Measurements from ENCODE around the gene RPL13A.
"Not testable (repeated sequence)": the region's sequence is repeated elsewhere in the genome, so short reads cannot be mapped to it uniquely, and the experiment has no call there.

Gene RPL13A
- 2,528 to 2,952 reads per million in 2 donors for total RNA-seq

DNA sequence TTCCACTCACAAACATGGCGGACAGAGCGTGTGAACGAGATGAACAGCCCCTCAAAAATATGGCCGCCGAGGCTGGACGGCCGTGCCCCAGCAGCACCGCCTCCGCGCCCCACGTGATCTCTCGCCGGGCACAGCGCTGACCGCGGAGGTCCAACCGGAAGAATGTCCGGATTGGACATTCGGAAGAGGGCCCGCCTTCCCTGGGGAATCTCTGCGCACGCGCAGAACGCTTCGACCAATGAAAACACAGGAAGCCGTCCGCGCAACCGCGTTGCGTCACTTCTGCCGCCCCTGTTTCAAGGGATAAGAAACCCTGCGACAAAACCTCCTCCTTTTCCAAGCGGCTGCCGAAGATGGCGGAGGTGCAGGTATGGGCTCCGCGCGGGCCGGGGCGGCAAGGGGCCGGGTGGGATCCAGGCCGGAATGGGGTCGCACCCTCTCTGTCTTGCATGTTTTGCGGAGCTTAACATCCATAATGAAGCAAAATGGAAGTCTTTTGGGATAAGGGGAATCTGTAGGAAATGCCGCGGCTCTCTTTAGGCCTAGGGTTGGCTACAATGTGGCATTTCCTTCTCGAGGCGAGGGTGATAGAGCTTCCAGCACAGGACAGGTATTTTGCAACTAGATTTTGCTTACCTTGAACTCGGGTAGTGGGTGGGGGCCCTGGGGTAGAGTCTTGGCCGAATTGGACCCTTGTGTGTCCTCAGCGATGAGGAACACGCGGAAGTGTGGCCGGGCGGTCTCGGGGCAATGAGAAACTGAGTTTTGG is at the start of gene RPL13A:
RPL13A (plus strand) TSS at position 332 of the 769 bp plus-strand sequence; CDS start at position 354, 22 bp downstream.
- DNase-seq: peak; percentile 99

DNA sequence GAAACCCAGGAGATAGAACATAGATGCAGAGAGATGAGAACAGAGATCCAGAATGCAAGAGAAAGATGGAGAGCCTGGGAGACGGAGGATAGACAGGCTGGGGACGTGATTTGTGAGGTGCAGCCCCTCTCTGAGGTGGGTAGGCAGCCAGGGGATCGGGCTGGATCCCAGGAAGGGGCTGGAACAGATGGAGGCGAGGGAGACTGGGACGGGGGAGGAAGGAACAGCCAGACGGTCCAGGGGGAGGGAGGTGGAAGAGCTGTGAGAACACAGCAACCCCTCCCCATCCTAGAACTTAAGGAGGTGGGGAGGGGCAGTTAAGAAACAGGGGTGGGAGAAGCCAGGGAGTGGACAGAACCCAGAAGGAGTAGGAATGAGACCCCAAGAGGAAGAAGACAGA is 49.1 kb upstream of the RPL13A start:
- no peak for DNase-seq

GRCh38 chr19:49439836-49440235 is 47.6 kb upstream of the RPL13A start:
- DNase-seq: no peak

DNA sequence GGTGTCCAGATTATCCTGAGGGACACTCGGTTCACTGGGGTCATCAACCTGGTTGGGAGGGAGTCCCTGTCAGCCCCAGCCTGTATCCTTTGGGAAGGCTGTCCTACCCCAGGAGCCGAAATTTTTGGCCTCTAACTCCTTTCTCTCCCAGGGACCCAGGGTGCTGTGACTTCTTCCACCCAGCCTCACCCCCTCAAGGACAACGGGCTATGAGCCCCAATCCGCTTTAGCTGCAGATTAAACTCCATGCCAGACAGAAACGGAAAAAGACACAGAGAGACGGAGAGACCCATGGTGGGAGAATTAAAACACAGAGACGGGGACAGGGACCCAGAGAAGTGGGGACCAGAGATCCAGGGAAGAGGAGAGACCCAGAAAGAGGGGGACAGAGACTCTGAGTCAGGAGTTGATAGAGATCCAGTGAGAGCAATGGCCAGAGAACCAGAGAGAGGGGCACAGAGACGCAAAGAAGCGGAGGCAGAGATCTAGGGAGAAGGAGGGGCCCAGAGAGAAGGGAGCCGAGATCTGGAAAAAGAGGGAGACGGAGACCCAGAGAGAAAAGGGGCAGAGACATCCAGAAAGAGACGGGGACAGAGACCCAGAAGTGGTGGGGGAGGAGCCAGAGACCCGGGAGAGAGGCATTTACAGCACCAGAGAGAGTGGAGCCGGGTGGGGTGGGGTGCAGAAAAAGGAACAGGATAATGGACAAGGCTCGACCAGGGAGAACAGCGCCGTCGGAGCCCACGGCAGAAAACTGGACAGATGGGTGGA is 46.8 kb upstream of the RPL13A start:
- DNase-seq: no peak

GRCh38 chr19:49441210-49441959 is 46.0 kb upstream of the RPL13A start, which contains the start of gene SLC17A7:
TSS of gene SLC17A7 (minus strand) at chr19:49441527. CDS start at chr19:49441379, 148 bp downstream.
- DNase-seq: peak; percentile 40

DNA sequence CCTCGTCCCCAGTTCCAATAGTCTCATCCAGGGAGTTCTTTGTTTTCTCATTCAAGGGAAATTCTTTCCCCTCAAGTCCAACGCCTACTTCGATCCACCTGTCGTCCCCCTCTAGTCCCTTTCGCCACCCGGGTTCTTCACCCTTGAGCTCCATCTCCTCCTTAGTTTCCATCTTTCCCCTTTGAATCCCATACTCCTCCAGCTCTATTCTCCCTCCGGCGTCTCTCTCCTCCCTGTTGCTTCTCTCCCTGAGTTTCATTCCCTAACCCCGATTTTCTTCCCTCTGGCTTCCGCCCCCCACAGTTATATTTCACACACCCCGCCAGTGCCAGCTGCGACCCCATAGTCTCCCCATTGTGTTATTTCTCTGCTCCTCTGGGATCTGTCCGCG is 45.5 kb upstream of the RPL13A start:
- DNase-seq: no peak

DNA sequence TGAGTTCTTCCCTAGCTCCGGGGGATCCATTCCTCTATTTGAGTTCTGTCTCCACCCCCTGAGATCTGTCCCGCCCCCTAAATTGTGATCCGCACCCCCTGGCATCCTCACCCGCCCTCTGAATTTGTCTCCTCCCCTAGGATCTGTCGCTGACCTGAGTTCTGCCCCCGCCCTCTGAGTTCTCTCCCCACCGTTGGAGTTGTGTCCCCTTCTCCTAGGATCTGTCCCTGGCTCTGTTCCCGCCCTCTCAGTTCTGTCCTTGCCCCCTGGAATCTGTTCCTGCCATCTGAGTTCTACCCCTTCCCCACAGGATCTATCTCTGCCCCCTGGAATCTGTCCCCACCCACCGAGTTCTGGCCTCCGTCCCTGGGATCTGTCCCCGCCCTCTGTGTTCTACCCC is 45.1 kb upstream of the RPL13A start:
- DNase-seq: no peak

GRCh38 chr19:49442771-49443365 is 44.5 kb upstream of the RPL13A start:
- DNase-seq: peak; percentile 43

DNA sequence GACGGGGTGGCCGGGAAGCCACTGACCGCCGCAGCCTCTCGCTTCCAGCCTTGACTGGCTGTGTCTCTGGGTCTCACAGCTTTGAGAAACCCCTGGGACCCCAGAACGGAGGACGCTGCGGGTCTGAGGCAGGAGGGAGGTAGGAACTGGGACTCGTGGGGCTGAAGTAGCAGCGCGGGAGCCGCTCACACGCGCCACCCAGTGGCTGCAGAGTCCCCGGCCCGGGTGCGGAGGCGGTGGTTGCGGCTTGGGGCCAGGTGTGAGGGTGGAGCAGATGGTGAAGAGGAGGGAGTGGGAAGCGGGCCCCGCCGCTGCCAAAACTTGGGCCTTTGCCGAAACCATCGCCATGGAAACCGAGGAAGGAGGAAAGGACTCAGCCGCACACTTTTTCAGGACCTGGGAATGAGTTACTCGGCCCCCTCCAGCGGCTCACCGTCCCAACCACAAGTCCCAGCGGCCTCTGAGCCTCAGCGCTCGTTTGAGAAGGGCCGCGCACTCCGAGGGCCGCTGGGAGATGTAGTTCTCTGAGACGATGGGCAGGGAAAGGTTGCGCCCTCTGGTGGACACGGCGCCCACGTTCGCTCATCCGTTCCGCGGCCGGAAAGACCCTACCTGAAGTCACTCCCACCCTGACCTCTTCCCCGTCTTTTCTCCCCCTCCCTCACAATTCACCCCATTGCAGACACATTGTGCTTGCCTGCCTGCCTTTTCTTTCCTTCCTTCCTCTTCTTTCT is 43.9 kb upstream of the RPL13A start:
- DNase-seq: peak; percentile 93

- DNase-seq: not testable (repeated sequence)
Measured at GRCh38 chr19:49444100-49444700, 43.2 kb upstream of the RPL13A start.

DNA sequence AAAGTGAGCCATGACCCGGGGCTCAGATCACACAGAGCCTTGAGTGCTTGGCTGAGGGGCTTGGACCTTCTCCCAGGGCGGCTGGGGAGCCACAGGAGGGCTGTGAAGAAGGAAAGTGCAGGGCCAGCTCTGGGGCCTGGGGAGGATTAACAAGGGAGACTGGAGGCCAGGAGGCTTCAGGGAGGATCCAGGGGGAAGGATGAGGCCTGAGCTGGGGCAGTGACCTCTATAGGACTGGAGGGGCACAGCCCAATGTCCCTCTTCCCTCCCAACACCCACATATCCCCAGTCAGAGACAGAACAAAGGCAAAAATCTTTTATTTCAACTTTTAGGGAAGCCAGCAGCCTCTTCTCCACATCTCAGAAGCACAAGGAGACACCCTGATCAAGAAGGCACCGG is 41.4 kb upstream of the RPL13A start:
- no peak for DNase-seq

DNA sequence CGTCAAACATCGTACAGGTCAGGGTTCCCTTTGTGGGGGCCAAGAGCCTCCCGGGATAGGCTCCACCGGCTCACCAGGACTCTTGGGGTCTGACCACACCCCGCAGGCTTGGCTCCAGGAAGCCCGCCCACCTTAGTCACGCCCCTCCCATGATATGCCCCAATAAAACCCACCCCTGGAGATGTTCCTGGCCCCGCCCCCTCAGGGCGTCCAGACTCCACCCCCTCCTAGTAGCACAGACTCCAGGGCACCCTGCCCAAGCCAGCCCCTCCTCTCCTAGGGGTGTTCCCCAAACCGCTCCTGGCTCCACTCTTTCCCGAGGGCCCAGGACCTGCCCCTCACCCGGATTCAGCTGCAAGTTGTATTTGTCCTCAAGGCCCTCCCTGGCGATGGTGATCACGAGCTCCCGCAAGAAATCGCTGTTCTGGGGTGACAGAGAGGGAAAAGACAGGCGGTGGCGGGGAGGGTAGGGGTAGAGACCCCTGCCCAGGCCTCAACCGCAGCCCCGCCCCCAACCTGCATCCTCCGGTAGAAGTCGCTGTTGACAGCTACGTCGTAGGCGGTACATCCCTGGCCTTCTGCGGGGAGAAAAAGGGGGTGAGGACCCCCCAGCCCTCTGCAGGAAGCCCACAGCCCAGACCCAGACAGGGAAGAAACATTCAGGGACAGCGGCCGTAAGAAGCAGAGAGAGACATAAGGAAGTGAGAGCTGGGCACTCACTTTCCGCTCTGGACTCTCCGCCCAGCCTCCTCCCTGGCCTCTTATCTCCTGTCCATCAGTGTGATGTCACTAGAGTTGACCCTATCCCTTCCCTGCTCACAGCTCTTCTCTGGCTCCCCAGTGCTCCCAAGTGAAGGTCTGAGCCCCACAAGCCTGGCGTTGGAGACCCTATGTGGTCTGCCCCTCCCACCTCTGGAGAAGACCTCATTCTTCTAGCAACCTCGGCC is 39.6 kb upstream of the RPL13A start:
- no peak for DNase-seq

DNA sequence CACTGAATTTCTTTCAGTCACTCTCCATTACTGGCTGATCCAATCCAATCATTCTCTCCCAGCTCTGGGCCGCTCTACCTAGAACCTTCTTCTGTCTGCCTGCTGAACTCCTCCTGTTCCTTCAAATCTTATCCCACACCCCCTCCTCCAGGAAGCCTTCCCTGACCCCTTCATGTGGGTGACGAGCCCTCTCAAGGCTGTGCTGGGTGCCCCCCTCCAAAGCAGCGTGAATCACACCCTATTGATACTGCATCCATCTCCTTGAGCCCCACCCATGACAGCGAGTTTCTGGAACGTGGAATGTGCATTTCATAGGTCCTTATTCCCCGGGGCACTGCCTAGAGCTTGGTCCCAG is 39.0 kb upstream of the RPL13A start:
- no peak for DNase-seq

- DNase-seq: no peak
Measured at GRCh38 chr19:49450405-49450804, 37.0 kb upstream of the RPL13A start.

GRCh38 chr19:49451430-49452181 is 35.8 kb upstream of the RPL13A start, which contains the start of gene PIH1D1:
TSS of gene PIH1D1 (minus strand) at chr19:49451814. CDS start at chr19:49451574, 240 bp downstream.
- DNase-seq: peak; percentile 86

GRCh38 chr19:49453013-49453756 is 34.2 kb upstream of the RPL13A start, which contains the start of gene ALDH16A1:
TSS of gene ALDH16A1 (plus strand) at chr19:49453225. CDS start at chr19:49453332, 107 bp downstream.
- peak; percentile 97 for DNase-seq

- no peak for DNase-seq
Measured at GRCh38 chr19:49453757-49454240, 33.6 kb upstream of the RPL13A start.

- no peak for DNase-seq
Measured at GRCh38 chr19:49455773-49456172, 31.6 kb upstream of the RPL13A start.

DNA sequence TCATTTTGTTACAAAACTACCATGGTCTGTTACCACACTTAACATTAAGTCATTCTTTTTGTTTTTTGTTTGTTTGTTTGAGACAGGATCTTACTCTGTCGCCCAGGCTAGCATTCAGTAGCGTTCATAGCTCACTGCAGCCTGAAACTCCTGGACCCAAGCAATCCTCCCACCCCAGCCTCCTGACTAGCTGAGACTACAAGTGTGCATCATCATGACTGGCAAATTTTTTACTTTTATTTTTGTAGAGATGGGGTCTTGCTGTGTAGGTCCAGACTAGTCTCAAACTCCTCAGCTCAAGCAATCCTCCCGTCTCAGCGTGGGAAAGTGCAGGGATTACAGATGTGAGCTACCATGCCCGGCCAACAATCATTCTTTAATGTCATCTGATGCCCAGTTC is 31.1 kb upstream of the RPL13A start:
- DNase-seq: no peak

All from T-helper 9 cell (primary cell).